GM21447 (cell line): Measurements from ENCODE around the gene GPR17.

Experiments used
- ATAC-seq: cut with Tn5 transposase; IDR thresholded peaks from one replicate; pipeline ENCODE4 v1.9.1; 2021; ENCODE audit not compliant: unreplicated experiment

Gene GPR17

GRCh38 chr2:127645395-127646291 lies at the start of gene GPR17:
GPR17 (plus strand) TSS chr2:127646153; CDS start chr2:127650736, 4,583 bp downstream.
- ATAC-seq: no peak

- ATAC-seq: no peak
These were observed 49.5 kb upstream of the GPR17 start for GRCh38 chr2:127596311-127597045.

GRCh38 chr2:127597046-127597983 lies 48.6 kb upstream of the GPR17 start:
- no peak for ATAC-seq

DNA sequence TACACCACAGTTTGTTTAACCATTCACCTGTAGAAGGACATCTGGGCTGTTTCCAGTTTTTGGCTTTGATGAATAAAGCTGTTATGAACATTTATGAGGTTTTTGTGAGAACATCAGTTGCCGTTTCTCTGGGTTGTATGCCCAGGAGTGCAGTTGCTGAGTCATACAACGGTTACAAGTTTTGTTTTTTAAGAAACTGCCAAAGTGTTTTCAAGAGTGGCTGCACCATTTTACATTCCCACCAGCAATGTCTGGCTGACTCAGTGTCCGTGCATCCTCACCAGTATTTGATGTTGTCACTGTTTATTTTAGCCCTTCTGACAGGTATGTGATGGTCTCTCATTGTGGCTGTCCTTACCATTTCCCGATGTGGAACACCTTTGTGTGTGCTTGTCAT lies 48.0 kb upstream of the GPR17 start:
- no peak for ATAC-seq

GRCh38 chr2:127598711-127599110 lies 47.2 kb upstream of the GPR17 start:
- ATAC-seq: no peak

- no peak for ATAC-seq
These were observed 46.7 kb upstream of the GPR17 start for GRCh38 chr2:127599211-127599610.

- no peak for ATAC-seq
These were observed 41.0 kb upstream of the GPR17 start for GRCh38 chr2:127604986-127605385.

- ATAC-seq: no peak
These were observed 40.2 kb upstream of the GPR17 start for GRCh38 chr2:127605691-127606263.

DNA sequence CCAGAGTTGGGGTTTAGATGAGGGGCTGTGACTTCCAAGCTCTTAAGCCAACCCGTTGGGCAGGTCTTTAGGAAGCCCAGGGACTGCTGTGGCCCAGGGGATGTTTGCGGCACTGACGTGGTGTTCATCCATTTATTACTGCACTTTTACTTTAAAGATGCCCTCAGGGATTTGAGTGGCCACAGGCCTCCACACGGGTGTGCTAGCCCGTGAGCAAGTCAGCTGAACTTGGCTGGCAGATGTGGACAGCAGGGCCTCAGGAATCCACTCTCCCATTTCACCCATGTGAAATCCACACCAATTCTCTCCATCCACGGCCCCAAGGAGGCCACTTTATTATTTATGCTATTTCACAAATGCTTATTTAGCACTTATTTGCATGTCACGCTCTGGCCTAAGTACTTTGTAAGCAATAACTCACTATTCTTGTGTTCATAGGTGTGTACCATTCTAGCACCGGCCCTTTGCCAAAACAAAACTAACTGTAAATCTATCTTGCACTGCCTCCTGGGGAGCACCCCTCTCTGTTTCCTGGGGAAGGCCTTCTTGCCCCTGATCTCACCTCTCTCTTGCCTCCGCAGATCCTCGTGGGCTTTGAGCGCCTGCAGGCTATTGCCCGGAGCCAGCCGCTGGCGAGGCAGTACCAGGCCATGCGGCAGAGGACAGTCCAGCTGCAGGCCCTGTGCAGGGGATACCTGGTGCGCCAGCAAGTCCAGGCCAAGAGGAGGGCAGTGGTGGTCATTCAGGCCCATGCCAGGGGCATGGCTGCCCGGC lies 39.1 kb upstream of the GPR17 start:
- ATAC-seq: no peak

- no peak for ATAC-seq
These were observed 38.5 kb upstream of the GPR17 start for GRCh38 chr2:127607399-127607908.

GRCh38 chr2:127608061-127609030 lies 37.6 kb upstream of the GPR17 start:
- ATAC-seq: no peak

GRCh38 chr2:127609031-127609751 lies 36.8 kb upstream of the GPR17 start:
- ATAC-seq: no peak

- ATAC-seq: no peak
These were observed 36.1 kb upstream of the GPR17 start for GRCh38 chr2:127609818-127610217.

DNA sequence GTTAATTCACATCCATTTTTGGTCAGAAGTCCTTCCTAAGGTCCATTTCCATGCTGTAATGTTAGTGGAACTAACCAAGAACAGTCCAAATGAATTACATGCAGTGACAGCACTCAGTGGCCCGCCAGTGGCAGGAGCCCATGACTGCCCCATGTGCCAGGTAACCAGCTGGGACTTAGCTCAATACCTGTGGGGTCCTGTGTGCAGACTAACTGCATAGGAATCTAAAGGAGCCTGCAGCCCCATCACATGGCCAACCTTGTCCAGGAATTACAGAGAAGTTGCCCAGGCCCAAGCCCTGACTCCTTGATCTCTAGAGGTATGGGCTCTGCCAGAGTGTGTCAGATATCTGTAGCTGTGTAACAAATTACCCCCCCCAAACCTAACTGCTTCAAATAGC lies 35.4 kb upstream of the GPR17 start:
- ATAC-seq: no peak

DNA sequence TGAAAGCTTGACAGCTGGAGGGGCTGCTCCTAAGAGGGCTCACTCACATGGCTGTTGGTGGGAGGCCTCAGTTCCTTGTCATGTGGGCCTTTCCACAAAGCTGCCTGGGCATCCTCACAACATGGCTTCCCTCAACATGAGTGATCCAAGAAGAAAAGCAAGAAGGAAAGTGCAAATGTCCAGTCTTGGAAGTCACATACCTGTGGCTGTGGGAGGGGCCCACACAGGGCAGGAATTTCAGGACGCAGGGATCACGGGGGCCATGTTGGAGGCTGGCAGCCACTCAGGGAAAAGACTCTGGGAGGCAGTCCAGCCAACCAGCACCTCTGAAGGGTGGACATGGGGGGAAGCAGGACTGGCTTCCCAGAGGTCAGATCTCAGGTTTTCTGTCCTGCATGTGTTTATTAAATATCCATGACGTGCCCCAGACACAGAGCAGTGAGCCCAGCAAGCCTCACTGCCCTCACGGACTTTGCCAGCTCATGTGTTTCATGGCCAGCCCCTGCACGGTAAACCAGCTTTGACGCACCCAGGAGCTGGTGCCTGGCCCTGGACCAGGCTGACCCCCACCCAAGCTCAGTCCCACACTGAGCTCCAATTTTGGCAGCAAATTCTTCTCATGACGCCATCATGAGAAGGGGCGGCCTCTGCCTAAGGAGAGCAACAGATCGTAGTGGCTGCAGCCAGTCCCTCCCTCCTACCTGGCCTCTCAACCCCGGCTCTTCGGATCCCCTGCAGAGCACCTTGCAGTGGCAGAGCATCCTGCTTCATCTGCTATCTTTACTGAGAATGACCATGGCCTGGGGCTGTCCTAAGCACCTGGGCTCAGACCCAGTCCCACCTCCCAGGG lies 34.7 kb upstream of the GPR17 start:
- ATAC-seq: no peak

- no peak for ATAC-seq
These were observed 33.7 kb upstream of the GPR17 start for GRCh38 chr2:127612111-127612822.
